CD4-positive, alpha-beta T cell treated with Interleukin-17A for 1 hour (primary cell): ENCODE data around the gene NUTM2E.
"Not testable (repeated sequence)": the region's sequence is repeated elsewhere in the genome, so short reads cannot be mapped to it uniquely, and the experiment has no call there.

Source experiments
- DNase-seq: peaks from one replicate; pipeline ENCODE4 v3.0.0-alpha.2; 2020

The NUTM2E gene

DNA sequence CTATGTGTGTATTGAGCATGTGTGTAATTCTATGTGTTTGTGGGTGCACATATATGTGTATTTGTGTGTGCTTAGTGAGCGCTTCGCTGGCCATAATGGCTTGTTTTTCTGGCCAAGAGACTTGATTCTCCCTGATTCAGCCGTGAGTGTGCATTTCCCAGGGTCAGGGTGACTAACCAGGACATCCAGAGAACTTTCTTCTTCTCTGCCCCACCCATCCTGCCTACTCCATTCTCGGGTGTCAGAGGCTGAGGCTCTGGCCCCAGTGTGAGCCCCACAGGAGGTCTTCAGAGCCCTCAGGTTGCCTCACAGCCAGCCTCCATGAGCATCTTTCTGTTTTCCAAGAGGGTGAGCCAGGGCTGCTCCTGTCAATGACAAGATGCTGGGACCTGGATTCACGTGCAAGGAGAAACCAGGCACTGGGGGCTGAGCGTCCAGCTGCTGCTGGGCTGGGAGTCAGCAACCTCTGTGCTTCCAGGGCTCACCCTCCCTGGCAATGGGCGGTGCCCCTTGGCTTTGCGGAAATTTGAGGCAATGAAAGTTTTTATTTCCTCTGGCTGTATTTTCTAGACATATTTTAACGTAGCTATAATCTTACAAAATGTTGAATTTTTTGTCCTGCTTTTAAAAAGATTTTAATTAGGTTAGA lies 40.5 kb downstream of the NUTM2E start:
- DNase-seq = not testable (repeated sequence)

DNA sequence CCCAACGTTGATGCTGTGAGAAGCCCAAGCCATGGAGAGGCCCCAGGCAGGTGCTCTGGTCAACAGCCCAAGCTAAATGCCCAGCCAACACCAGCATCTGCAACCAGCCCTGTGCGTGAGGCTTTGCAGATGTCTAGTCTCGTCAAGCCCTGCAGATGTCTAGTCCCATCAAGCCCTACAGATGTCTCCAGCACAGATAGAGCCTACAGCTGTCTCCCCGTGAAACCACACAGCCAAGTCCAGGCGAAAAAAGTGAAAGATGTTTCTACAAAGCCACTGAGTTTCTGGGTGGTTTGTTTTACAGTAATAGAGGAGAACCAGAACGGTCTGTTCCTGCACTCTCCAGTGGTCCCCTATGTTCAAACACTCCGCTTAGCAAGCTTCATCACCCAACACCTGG lies 41.5 kb downstream of the NUTM2E start:
- not testable (repeated sequence) for DNase-seq

GRCh38 chr10:79869439-79870097 lies 43.0 kb downstream of the NUTM2E start:
- not testable (repeated sequence) for DNase-seq

GRCh38 chr10:79871729-79872128 lies 45.2 kb downstream of the NUTM2E start:
- not testable (repeated sequence) for DNase-seq
